Naive thymus-derived CD8-positive, alpha-beta T cell (primary cell): ENCODE data around the gene MATN1. TPM values are rescaled to one million over a fixed set of nuclear protein-coding genes. Genes with fewer than 3 reads are reported as not detected.

Experiments used
- ATAC-seq, 2 donors: fragments of 150-1000 bp; cut with Tn5 transposase in 1 of 2; sonication (Bioruptor Pico), chemical (Tn5 transposase) in 1 of 2; 1 replicate in 1 of 2; 2 replicates in 1 of 2; pipeline ENCODE4 v1.10.0; 2021; ENCODE audit warnings: mild to moderate bottlenecking in 2 of 2, moderate library complexity in 2 of 2
- POLR2A ChIA-PET: fragments of 350-600 bp; sonication (Branson Sonifier 250); formaldehyde crosslinking; loops from one replicate; lab custom pipeline; 2021; ENCODE audit warnings: antibody characterized with exemption; lab: Charles Lee
- DNase-seq, 10 donors: peaks; one replicate each; pipeline versions ENCODE4 v3.0.0 to v3.0.0-alpha.2; 2020 to 2022
- H3K27ac Mint-ChIP-seq, 10 donors: one replicate each; pipeline ENCODE4 v1.8.0; 2020 to 2022; ENCODE audit warnings: mild to moderate bottlenecking in 10 of 10, mixed read lengths in 10 of 10, moderate library complexity in 4 of 10, inconsistent platforms in 1 of 10
- H3K27me3 Mint-ChIP-seq, 5 donors: one replicate each; pipeline ENCODE4 v1.8.0; 2021 to 2022; ENCODE audit warnings: mixed read lengths in 5 of 5
- H3K36me3 Mint-ChIP-seq, 3 donors: one replicate each; pipeline ENCODE4 v1.8.0; 2020 to 2022; ENCODE audit warnings: mixed read lengths in 3 of 3, mild to moderate bottlenecking in 2 of 3, inconsistent platforms in 1 of 3
- H3K4me1 Mint-ChIP-seq, 4 donors: one replicate each; pipeline ENCODE4 v1.8.0; 2021 to 2022; ENCODE audit warnings: mixed read lengths in 4 of 4
- H3K4me3 Mint-ChIP-seq, 10 donors: one replicate each; pipeline ENCODE4 v1.8.0; 2020 to 2022; ENCODE audit warnings: mild to moderate bottlenecking in 10 of 10, mixed read lengths in 10 of 10, moderate library complexity in 6 of 10, inconsistent platforms in 1 of 10
- H3K9me3 Mint-ChIP-seq, 9 donors: one replicate each; pipeline ENCODE4 v1.8.0; 2020 to 2022; ENCODE audit warnings: mixed read lengths in 9 of 9, mild to moderate bottlenecking in 3 of 9, inconsistent platforms in 1 of 9, moderate library complexity in 1 of 9
- polyA plus RNA-seq, 3 donors: library from polyadenylated mRNA; unstranded; fragments of 300-500 nt; fragmentation: Illumina TruSeq; gene quantifications; one replicate each; pipeline ENCODE4 v1.2.3, GENCODE V29; 2021
- total RNA-seq, 8 experiments: library from RNA in 2 of 8; stranded (reverse) in 2 of 8; gene quantifications; one replicate each; pipeline ENCODE4 v1.2.3 and lab custom pipeline; 2021 to 2026

The MATN1 gene
- total and polyA plus RNA-seq, 5 experiments from 2014 or later, result 0.07 to 0.96 (median 0.47) TPM; not detected in 2

GRCh38 chr1:30697571-30698376, 25.6 kb downstream of the MATN1 start:
- Mint-ChIP-seq H3K4me1 (peaks cover 0 to 4% (median 0%) of the 10 kb centered on the region in 4 donors), H3K36me3 (no peaks in the 10 kb centered on the region), H3K4me3 (no peak overlapping the region), H3K9me3 (no peaks in the 10 kb centered on the region), H3K27ac (no peak overlapping the region), H3K27me3 (peaks cover 0 to 4% (median 0%) of the 10 kb centered on the region in 5 donors)
- no peak for ATAC-seq
- DNase-seq, result no peak
- POLR2A ChIA-PET, result no interaction called here

GRCh38 chr1:30696831-30697230, 26.6 kb downstream of the MATN1 start:
- Mint-ChIP-seq H3K36me3 (no peaks in the 10 kb centered on the region), H3K27me3 (peaks cover 0 to 9% (median 4%) of the 10 kb centered on the region in 5 donors), H3K4me3 (no peak overlapping the region), H3K27ac (no peak overlapping the region), H3K4me1 (peaks cover 0 to 14% (median 7%) of the 10 kb centered on the region in 4 donors), H3K9me3 (no peaks in the 10 kb centered on the region)
- ATAC-seq, result no peak
- POLR2A ChIA-PET, result no interaction called here
- no peak for DNase-seq

GRCh38 chr1:30695439-30695841, 27.9 kb downstream of the MATN1 start:
- Mint-ChIP-seq H3K4me3 (no peak overlapping the region), H3K4me1 (peaks cover 0 to 15% (median 8%) of the 10 kb centered on the region in 4 donors), H3K27ac (no peak overlapping the region), H3K9me3 (no peaks in the 10 kb centered on the region), H3K27me3 (peaks cover 2 to 12% (median 4%) of the 10 kb centered on the region in 5 donors), H3K36me3 (no peaks in the 10 kb centered on the region)
- no peak for DNase-seq
- POLR2A ChIA-PET, result no interaction called here
- no peak for ATAC-seq

GRCh38 chr1:30694280-30695175, 28.9 kb downstream of the MATN1 start:
- Mint-ChIP-seq H3K4me1 (peaks cover 0 to 15% (median 8%) of the 10 kb centered on the region in 4 donors), H3K9me3 (no peaks in the 10 kb centered on the region), H3K36me3 (no peaks in the 10 kb centered on the region), H3K4me3 (no peak overlapping the region), H3K27ac (no peak overlapping the region), H3K27me3 (peaks cover 2 to 12% (median 4%) of the 10 kb centered on the region in 5 donors)
- no peak for ATAC-seq
- no peak for DNase-seq
- POLR2A ChIA-PET, result no interaction called here

- Mint-ChIP-seq H3K4me3 (no peak overlapping the region), H3K9me3 (no peaks in the 10 kb centered on the region), H3K4me1 (peaks cover 0 to 15% (median 8%) of the 10 kb centered on the region in 4 donors), H3K27ac (no peak overlapping the region), H3K36me3 (no peaks in the 10 kb centered on the region), H3K27me3 (peaks cover 2 to 12% (median 6%) of the 10 kb centered on the region in 5 donors)
- no peak for DNase-seq
- POLR2A ChIA-PET, result no interaction called here
- no peak for ATAC-seq
Observed at GRCh38 chr1:30693822-30694221, 29.6 kb downstream of the MATN1 start.

GRCh38 chr1:30693366-30693765, 30.0 kb downstream of the MATN1 start:
- POLR2A ChIA-PET, result no interaction called here
- ATAC-seq (no peak), DNase-seq (no peak)
- H3K36me3 Mint-ChIP-seq, result no peaks in the 10 kb centered on the region
- no peak overlapping the region for H3K27ac Mint-ChIP-seq
- H3K4me3 Mint-ChIP-seq, result no peak overlapping the region
- no peaks in the 10 kb centered on the region for H3K9me3 Mint-ChIP-seq
- H3K27me3 Mint-ChIP-seq, result peaks cover 2 to 12% (median 6%) of the 10 kb centered on the region in 5 donors
- H3K4me1 Mint-ChIP-seq, result peaks cover 0 to 15% (median 8%) of the 10 kb centered on the region in 4 donors

- DNase-seq (no peak), ATAC-seq (no peak)
- POLR2A ChIA-PET, result no interaction called here
- H3K4me3 Mint-ChIP-seq, result peak overlapping the region in 1 of 10 donors; percentile 63
- peaks cover 0 to 15% (median 8%) of the 10 kb centered on the region in 4 donors for H3K4me1 Mint-ChIP-seq
- peaks cover 2 to 12% (median 6%) of the 10 kb centered on the region in 5 donors for H3K27me3 Mint-ChIP-seq
- no peaks in the 10 kb centered on the region for H3K9me3 Mint-ChIP-seq
- no peaks in the 10 kb centered on the region for H3K36me3 Mint-ChIP-seq
- no peak overlapping the region for H3K27ac Mint-ChIP-seq
Observed at GRCh38 chr1:30692948-30693301, 30.5 kb downstream of the MATN1 start.

- Mint-ChIP-seq H3K36me3 (no peaks in the 10 kb centered on the region), H3K9me3 (no peaks in the 10 kb centered on the region), H3K4me1 (peaks cover 0 to 15% (median 9%) of the 10 kb centered on the region in 4 donors), H3K27ac (peak overlapping the region in 3 of 10 donors; percentile 43 to 83 (median 66)), H3K27me3 (peaks cover 3 to 15% (median 10%) of the 10 kb centered on the region in 5 donors), H3K4me3 (no peak overlapping the region)
- DNase-seq (no peak), ATAC-seq (no peak)
- POLR2A ChIA-PET, result no interaction called here
Observed at GRCh38 chr1:30692201-30692947, 31.0 kb downstream of the MATN1 start.

- DNase-seq (no peak), ATAC-seq (no peak)
- POLR2A ChIA-PET, result no interaction called here
- H3K36me3 Mint-ChIP-seq, result no peaks in the 10 kb centered on the region
- H3K27ac Mint-ChIP-seq, result no peak overlapping the region
- peaks cover 0 to 15% (median 10%) of the 10 kb centered on the region in 4 donors for H3K4me1 Mint-ChIP-seq
- no peaks in the 10 kb centered on the region for H3K9me3 Mint-ChIP-seq
- peaks cover 4 to 20% (median 12%) of the 10 kb centered on the region in 5 donors for H3K27me3 Mint-ChIP-seq
- H3K4me3 Mint-ChIP-seq, result no peak overlapping the region
Observed at GRCh38 chr1:30691480-30691879, 31.9 kb downstream of the MATN1 start.

- POLR2A ChIA-PET, result no interaction called here
- Mint-ChIP-seq H3K36me3 (no peaks in the 10 kb centered on the region), H3K4me1 (peaks cover under 1 to 23% (median 11%) of the 10 kb centered on the region in 4 donors), H3K27me3 (peaks cover 2 to 18% (median 12%) of the 10 kb centered on the region in 5 donors), H3K9me3 (no peaks in the 10 kb centered on the region), H3K27ac (peak overlapping the region in 1 of 10 donors; percentile 9), H3K4me3 (no peak overlapping the region)
- DNase-seq (no peak), ATAC-seq (no peak)
Observed at GRCh38 chr1:30689901-30690645, 33.3 kb downstream of the MATN1 start.

- no peaks in the 10 kb centered on the region for H3K36me3 Mint-ChIP-seq
- peaks cover 2 to 23% (median 19%) of the 10 kb centered on the region in 5 donors for H3K27me3 Mint-ChIP-seq
- peak overlapping the region in 2 of 10 donors; percentile 18 to 46 for H3K27ac Mint-ChIP-seq
- DNase-seq, result no peak
- POLR2A ChIA-PET, result no interaction called here
- no peak for ATAC-seq
- peaks cover 7 to 29% (median 18%) of the 10 kb centered on the region in 4 donors for H3K4me1 Mint-ChIP-seq
- H3K4me3 Mint-ChIP-seq, result no peak overlapping the region
- no peaks in the 10 kb centered on the region for H3K9me3 Mint-ChIP-seq
Observed at GRCh38 chr1:30688920-30689794, 34.2 kb downstream of the MATN1 start.
